Stimulated activated CD8-positive, alpha-beta memory T cell treated with anti-CD3 and anti-CD28 coated beads, Interleukin-4, amount 100 ng/mL, for 4 hours (primary cell): ENCODE results near the gene NAV2.
"Not testable (repeated sequence)": the region's sequence is repeated elsewhere in the genome, so short reads cannot be mapped to it uniquely, and the experiment has no call there.

Experiments used
- DNase-seq, 2 donors: peaks; one replicate each; pipeline ENCODE4 v3.0.0-alpha.2; 2020; ENCODE audit warnings: low read depth in 2 of 2, low spot score in 1 of 2

NAV2 gene

GRCh38 chr11:19940831-19941230 lies 228.2 kb downstream of the NAV2 start:
- no peak for DNase-seq

- no peak for DNase-seq
These were observed 234.0 kb downstream of the NAV2 start for GRCh38 chr11:19946681-19947080.

- no peak for DNase-seq
These were observed 235.0 kb downstream of the NAV2 start for GRCh38 chr11:19947537-19948114.

- DNase-seq, result no peak
These were observed 237.0 kb downstream of the NAV2 start for GRCh38 chr11:19949606-19950005.

- DNase-seq, result no peak
These were observed 239.0 kb downstream of the NAV2 start for GRCh38 chr11:19951558-19952115.

- no peak for DNase-seq
These were observed 239.5 kb downstream of the NAV2 start for GRCh38 chr11:19952116-19952605.

- DNase-seq, result no peak
These were observed 240.3 kb downstream of the NAV2 start for GRCh38 chr11:19952911-19953310.

GRCh38 chr11:19953336-19953735 lies 240.7 kb downstream of the NAV2 start:
- DNase-seq, result no peak

- DNase-seq, result no peak
These were observed 241.3 kb downstream of the NAV2 start for GRCh38 chr11:19953909-19954308.

GRCh38 chr11:19954899-19955298 lies 242.3 kb downstream of the NAV2 start:
- no peak for DNase-seq

GRCh38 chr11:19955660-19956059 lies 243.0 kb downstream of the NAV2 start:
- DNase-seq, result no peak

- DNase-seq, result no peak
These were observed 243.6 kb downstream of the NAV2 start for GRCh38 chr11:19956228-19956627.

- no peak for DNase-seq
These were observed 244.8 kb downstream of the NAV2 start for GRCh38 chr11:19957294-19957943.

GRCh38 chr11:19958204-19958603 lies 245.6 kb downstream of the NAV2 start:
- DNase-seq, result no peak

- no peak for DNase-seq
These were observed 246.6 kb downstream of the NAV2 start for GRCh38 chr11:19959210-19959609.

GRCh38 chr11:19959648-19960059 lies 247.0 kb downstream of the NAV2 start:
- no peak for DNase-seq

GRCh38 chr11:19960410-19960809 lies 247.8 kb downstream of the NAV2 start:
- not testable (repeated sequence) for DNase-seq

- no peak for DNase-seq
These were observed 248.6 kb downstream of the NAV2 start for GRCh38 chr11:19961225-19961624.

GRCh38 chr11:19962053-19962800 lies 249.6 kb downstream of the NAV2 start:
- DNase-seq, result no peak

- no peak for DNase-seq
These were observed 250.2 kb downstream of the NAV2 start for GRCh38 chr11:19962801-19963175.

- no peak for DNase-seq
These were observed 251.2 kb downstream of the NAV2 start for GRCh38 chr11:19963697-19964387.
